ENCODE results near the gene WDR45. TPM values are rescaled to one million over a fixed set of nuclear protein-coding genes. Genes with fewer than 3 reads are reported as not detected.

The WDR45 gene
- total RNA-seq, 1 experiment from 2014 or later = 36.7 TPM

DNA sequence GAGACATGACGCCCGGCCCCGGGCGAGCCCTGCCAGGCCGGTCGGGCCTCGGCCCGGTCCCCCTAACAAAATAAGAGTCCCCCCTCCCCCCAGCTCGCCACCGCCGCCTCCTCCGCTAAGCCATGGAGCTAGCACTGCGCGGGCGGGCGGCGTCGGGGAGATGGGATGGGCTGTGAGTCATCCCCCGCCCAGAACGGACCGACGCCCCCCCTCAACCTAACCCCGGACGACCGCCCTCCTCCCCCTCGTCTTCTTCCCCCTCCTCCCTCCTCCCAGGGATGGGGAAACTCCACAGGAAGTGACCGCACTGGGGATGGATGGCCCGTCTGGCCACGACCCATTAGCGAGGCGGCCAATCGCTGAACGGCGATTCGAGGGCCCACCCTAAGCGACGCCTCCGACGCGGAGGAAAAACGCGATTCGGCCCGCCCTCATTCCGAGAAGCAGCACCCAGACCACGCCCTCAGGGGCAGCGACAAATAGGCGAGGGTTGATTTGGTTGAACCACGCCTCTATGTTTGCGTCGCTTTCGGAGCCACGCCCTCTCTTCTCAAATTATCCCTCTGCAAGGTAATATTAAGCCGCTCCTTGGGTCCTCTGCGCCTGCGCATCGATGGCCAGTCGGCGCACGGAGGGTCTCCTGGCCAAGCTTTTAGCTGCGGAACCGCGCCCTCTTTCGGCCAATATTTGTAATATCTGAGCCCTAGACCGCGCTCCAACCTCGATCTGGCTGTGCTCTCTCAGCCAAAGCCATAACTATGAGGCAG, 36.3 kb downstream of the WDR45 start, which contains the start of gene TFE3:
TSS of gene TFE3 (minus strand) at position 138 of the 767 bp plus-strand sequence. CDS start at position 7, 131 bp downstream.
- peak; percentile 90 for DNase-seq
- Histone ChIP-seq H3K27me3 (ENCODE audit: insufficient read depth, low read depth) (no peaks in the 10 kb centered on the region), H3K4me3 (peak within 1 kb of the TSS; percentile 58), H3K9me3 (ENCODE audit: insufficient read depth, low read depth) (no peaks in the 10 kb centered on the region), H4K20me1 (ENCODE audit: insufficient read depth) (no peaks in the 10 kb centered on the region), H3K9me2 (ENCODE audit: insufficient read depth) (no peaks in the 10 kb centered on the region), H3K79me2 (ENCODE audit: low read depth) (peaks cover 26% of the 10 kb centered on the region), H3F3A (ENCODE audit: insufficient read depth, low read depth) (no peaks in the 10 kb centered on the region), H3K36me3 (ENCODE audit: low read depth) (no peaks in the 10 kb centered on the region), H3K4me1 (replicated peaks; ENCODE audit: insufficient read depth) (peaks cover 13% of the 10 kb centered on the region), H3K4me2 (peak within 1 kb of the TSS; percentile 69), H2AFZ (no peak within 1 kb of the TSS; the same call in 1 of the 2 replicates), H3K27ac (peak within 1 kb of the TSS; percentile 75)
- intact Hi-C loops (cut with micrococcal nuclease; ENCODE audit: unreplicated experiment) = loop anchor here (1.0 to 10.0 kb wide), 7 partner anchors 15 to 281 kb away; partner anchors contain the start of genes CCDC120, GLOD5, GRIPAP1 and OTUD5
- POLR2A ChIA-PET (ENCODE audit: unreplicated experiment) = interaction anchor here (0.6 to 0.7 kb wide), 3 partner anchors 41 to 85 kb away, joined by 3 to 25 read pairs (median 3); partner anchors contain the start of gene GRIPAP1
- CTCF ChIA-PET = interaction anchor here (0.6 kb wide), 1 partner anchor 367 kb away, joined by 13 read pairs; no protein-coding TSS in a partner anchor
- TF ChIP-seq, protein P1, sequence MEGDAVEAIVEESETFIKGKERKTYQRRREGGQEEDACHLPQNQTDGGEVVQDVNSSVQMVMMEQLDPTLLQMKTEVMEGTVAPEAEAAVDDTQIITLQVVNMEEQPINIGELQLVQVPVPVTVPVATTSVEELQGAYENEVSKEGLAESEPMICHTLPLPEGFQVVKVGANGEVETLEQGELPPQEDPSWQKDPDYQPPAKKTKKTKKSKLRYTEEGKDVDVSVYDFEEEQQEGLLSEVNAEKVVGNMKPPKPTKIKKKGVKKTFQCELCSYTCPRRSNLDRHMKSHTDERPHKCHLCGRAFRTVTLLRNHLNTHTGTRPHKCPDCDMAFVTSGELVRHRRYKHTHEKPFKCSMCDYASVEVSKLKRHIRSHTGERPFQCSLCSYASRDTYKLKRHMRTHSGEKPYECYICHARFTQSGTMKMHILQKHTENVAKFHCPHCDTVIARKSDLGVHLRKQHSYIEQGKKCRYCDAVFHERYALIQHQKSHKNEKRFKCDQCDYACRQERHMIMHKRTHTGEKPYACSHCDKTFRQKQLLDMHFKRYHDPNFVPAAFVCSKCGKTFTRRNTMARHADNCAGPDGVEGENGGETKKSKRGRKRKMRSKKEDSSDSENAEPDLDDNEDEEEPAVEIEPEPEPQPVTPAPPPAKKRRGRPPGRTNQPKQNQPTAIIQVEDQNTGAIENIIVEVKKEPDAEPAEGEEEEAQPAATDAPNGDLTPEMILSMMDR (conservative IDR thresholded peaks at IDR 0.05) = peak; percentile 44; the same call in 1 of the 2 replicates
- no peak for TF ChIP-seq EZH2 (IDR thresholded peaks at IDR 0.05; ENCODE audit: low read depth)
- BruUV-seq (replicated peaks) = no TSS peak

GRCh38 chrX:49042581-49043219, 37.0 kb downstream of the WDR45 start:
- TF ChIP-seq, protein P1 (conservative IDR thresholded peaks at IDR 0.05) = no peak
- TF ChIP-seq EZH2 (IDR thresholded peaks at IDR 0.05; ENCODE audit: low read depth) = no peak
- peak overlapping the region; percentile 69 for H3K4me2 ChIP-seq
- H3K79me2 ChIP-seq (ENCODE audit: low read depth) = peaks cover 26% of the 10 kb centered on the region
- no peaks in the 10 kb centered on the region for H4K20me1 ChIP-seq (ENCODE audit: insufficient read depth)
- peak overlapping the region; percentile 75 for H3K27ac ChIP-seq
- DNase-seq = no peak
- peaks cover 17% of the 10 kb centered on the region for H3K4me1 ChIP-seq (replicated peaks; ENCODE audit: insufficient read depth)
- H3K36me3 ChIP-seq (ENCODE audit: low read depth) = no peaks in the 10 kb centered on the region
- ChIA-PET CTCF (no interaction called here), POLR2A (ENCODE audit: unreplicated experiment) (no interaction called here)
- peak overlapping the region; percentile 58 for H3K4me3 ChIP-seq
- H3K27me3 ChIP-seq (ENCODE audit: insufficient read depth, low read depth) = no peaks in the 10 kb centered on the region
- no peak overlapping the region for H2AFZ ChIP-seq
- TSS peak; percentile 46 for BruUV-seq (replicated peaks)
- no peaks in the 10 kb centered on the region for H3K9me3 ChIP-seq (ENCODE audit: insufficient read depth, low read depth)
- intact Hi-C loops (cut with micrococcal nuclease; ENCODE audit: unreplicated experiment) = loop anchor here (1.0 to 10.0 kb wide), 7 partner anchors 16 to 280 kb away; partner anchors contain the start of genes CCDC120, GLOD5, GRIPAP1 and OTUD5
- H3F3A ChIP-seq (ENCODE audit: insufficient read depth, low read depth) = no peaks in the 10 kb centered on the region
- no peaks in the 10 kb centered on the region for H3K9me2 ChIP-seq (ENCODE audit: insufficient read depth)
